GM12872 (cell line): ENCODE data around the gene DYRK3.
A peak's percentile ranks its signal among the peaks of the same experiment; 100 is the strongest.

ENCODE experiments used
- TF ChIP-seq, protein P1 (sequence below): IDR thresholded peaks from 3 replicates; pipeline ENCODE4 v1.5.1; 2011; ENCODE audit warnings: low read depth, mild to moderate bottlenecking, low read length, moderate library complexity; ENCODE audit not compliant: insufficient read depth

Gene DYRK3

DNA sequence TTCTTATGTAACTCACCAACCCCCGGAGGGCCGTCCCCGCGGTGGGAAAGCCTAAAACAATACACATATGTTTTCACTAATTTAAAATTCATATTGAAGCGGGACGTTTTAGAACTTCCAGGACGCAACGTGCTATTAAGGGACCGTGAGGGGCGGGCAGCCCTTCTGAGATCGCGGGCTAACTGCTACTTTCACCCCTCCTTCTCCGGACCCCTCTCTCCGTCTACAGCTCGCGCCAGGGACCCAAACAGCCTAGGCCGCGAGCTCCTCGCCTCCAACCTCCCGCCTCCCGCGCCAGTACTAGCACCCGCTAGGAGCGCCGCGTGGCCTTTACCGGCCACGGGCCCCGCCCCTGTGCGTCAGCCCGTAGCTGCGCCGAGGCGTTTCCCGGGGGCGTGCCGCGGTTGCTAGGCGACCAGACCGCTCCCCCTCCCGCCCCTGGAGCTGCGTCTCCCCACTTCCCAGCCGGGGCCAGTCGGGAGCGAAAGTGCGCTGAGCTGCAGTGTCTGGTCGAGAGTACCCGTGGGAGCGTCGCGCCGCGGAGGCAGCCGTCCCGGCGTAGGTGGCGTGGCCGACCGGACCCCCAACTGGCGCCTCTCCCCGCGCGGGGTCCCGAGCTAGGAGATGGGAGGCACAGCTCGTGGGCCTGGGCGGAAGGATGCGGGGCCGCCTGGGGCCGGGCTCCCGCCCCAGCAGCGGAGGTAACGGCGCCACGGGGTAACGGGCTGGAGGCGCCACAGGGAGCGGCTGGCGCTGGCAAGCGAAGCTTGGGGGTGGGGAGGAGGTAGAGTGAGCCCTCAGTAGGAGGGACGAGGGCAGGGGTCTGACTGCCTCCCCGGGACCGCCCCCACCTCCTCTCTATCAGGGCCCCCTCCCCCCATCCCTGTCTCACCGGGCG, at the start of gene DYRK3:
DYRK3 (plus strand) TSS at position 457 of the 898 bp plus-strand sequence; CDS start at position 625, 168 bp downstream.
- TF ChIP-seq, protein P1, sequence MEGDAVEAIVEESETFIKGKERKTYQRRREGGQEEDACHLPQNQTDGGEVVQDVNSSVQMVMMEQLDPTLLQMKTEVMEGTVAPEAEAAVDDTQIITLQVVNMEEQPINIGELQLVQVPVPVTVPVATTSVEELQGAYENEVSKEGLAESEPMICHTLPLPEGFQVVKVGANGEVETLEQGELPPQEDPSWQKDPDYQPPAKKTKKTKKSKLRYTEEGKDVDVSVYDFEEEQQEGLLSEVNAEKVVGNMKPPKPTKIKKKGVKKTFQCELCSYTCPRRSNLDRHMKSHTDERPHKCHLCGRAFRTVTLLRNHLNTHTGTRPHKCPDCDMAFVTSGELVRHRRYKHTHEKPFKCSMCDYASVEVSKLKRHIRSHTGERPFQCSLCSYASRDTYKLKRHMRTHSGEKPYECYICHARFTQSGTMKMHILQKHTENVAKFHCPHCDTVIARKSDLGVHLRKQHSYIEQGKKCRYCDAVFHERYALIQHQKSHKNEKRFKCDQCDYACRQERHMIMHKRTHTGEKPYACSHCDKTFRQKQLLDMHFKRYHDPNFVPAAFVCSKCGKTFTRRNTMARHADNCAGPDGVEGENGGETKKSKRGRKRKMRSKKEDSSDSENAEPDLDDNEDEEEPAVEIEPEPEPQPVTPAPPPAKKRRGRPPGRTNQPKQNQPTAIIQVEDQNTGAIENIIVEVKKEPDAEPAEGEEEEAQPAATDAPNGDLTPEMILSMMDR, result peak; percentile 9; the same call in 1 of the 3 replicates

GRCh38 chr1:206586501-206587445, 48.6 kb upstream of the DYRK3 start:
- TF ChIP-seq, protein P1, result no peak

DNA sequence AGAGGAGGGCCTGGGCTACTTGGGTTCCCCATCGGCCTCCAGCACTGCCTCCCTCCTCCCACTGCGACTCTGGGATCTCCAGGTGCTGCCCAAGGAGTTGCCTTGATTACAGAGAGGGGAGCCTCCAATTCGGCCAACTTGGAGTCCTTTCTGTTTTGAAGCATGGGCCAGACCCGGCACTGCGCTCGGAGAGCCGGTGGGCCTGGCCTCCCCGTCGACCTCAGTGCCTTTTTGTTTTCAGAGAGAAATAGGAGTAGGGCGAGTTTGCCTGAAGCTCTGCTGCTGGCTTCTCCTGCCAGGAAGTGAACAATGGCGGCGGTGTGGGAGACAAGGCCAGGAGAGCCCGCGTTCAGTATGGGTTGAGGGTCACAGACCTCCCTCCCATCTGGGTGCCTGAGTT, 47.4 kb upstream of the DYRK3 start:
- TF ChIP-seq, protein P1, result no peak

DNA sequence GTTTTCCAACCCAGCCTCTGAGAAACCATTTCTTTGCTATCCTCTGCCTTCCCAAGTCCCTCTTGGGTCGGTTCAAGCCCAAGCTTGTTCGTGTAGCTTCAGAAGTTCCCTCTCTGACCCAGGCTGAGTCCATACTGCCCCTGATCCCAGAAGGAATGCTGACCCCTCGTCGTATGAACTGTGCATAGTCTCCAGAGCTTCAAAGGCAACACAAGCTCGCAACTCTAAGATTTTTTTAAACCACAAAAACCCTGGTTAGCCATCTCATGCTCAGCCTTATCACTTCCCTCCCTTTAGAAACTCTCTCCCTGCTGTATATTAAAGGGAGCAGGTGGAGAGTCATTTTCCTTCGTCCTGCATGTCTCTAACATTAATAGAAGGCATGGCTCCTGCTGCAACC, 46.8 kb upstream of the DYRK3 start:
- TF ChIP-seq, protein P1, result no peak

DNA sequence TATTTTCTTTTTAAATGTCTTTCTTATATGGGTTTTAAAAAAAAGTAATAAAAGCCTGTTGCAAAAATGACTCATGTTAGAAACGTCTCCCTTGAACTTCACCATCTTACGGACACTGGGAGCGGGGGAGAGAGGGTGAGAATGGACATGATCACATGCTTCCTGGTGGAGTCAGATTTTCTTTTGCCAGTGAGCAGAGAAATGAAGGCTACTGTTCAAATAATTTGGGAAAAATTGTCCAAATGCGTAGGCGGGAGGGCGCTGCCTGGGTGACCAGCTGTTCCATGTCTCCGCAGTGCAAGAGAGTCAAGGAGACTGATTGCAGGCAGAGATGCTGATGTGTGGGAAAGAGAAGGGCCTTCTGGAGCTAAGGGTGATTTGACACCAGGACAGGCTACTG, 46.1 kb upstream of the DYRK3 start:
- TF ChIP-seq, protein P1, result no peak

DNA sequence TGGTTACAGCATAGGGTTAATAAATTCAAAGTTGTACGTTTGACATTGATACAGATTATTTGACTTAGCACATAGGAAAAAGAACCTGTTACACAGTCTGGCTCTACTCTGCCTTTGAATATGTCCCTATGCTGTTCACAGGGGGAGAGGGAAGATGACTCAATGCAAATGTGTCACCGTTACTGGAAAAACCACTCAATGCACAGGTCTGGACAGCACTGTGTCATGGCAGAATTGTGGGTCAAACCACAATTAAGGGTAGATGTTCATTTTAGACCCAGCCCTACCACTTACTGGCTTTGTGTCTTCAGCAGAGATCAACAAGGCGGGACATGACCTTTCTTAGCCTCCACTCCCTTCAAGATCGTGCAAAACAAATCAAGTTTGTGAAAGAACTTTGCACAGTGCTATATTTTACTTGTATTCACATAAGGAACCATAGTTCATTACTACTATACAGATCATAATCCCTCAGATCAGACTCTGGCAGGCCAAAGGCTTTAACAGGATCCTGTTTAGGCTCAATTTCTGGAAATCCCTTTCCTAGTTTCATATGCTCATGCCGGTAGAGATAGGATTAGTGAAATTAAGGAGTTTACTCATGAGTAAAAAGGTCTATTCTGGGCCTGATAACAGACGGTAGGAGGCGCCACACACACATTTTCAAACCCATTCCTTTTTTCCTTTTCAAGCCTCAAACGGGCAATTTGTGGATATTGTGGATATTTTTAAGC, 45.1 kb upstream of the DYRK3 start:
- TF ChIP-seq, protein P1, result peak; percentile 53
